ENCODE measurements around the gene CEP97. TPM values are rescaled to one million over a fixed set of nuclear protein-coding genes. Genes with fewer than 3 reads are reported as not detected.

CEP97 gene
- total RNA-seq, 2 donors from 2014 or later, result 13.7 to 21.3 TPM

GRCh38 chr3:101813817-101814440 lies 89.5 kb downstream of the CEP97 start:
- WGBS, 2 experiments (ENCODE audit: insufficient coverage in 1 of 2, insufficient read length in 1 of 2), result 88 to 98% methylated on average over 4 to 7 of the region's 7 CpGs
- Mint-ChIP-seq H3K4me1 (peaks cover 2% of the 10 kb centered on the region), H3K4me3 (no peak overlapping the region), H3K27me3 (ENCODE audit: insufficient read depth) (no peaks in the 10 kb centered on the region), H3K36me3 (ENCODE audit: low read depth) (no peaks in the 10 kb centered on the region), H3K27ac (no peak overlapping the region), H3K9me3 (no peaks in the 10 kb centered on the region)
- Histone ChIP-seq H3K4me3 (ENCODE audit: low read length) (no peak overlapping the region), H3K9ac (ENCODE audit: extremely low read depth, low read length, poor library complexity, severe bottlenecking) (no peak overlapping the region), H3K36me3 (ENCODE audit: control insufficient read depth, insufficient read depth, low read length) (no peaks in the 10 kb centered on the region), H3K27me3 (ENCODE audit: control insufficient read depth, insufficient read depth, low read length, poor library complexity, severe bottlenecking) (no peaks in the 10 kb centered on the region), H3K9me3 (ENCODE audit: control insufficient read depth, low read length) (no peaks in the 10 kb centered on the region), H3K4me1 (ENCODE audit: control insufficient read depth, insufficient read depth, low read length) (no peaks in the 10 kb centered on the region), H3K27ac (ENCODE audit: low read depth, low read length) (no peak overlapping the region)
- TF ChIP-seq, protein P1, sequence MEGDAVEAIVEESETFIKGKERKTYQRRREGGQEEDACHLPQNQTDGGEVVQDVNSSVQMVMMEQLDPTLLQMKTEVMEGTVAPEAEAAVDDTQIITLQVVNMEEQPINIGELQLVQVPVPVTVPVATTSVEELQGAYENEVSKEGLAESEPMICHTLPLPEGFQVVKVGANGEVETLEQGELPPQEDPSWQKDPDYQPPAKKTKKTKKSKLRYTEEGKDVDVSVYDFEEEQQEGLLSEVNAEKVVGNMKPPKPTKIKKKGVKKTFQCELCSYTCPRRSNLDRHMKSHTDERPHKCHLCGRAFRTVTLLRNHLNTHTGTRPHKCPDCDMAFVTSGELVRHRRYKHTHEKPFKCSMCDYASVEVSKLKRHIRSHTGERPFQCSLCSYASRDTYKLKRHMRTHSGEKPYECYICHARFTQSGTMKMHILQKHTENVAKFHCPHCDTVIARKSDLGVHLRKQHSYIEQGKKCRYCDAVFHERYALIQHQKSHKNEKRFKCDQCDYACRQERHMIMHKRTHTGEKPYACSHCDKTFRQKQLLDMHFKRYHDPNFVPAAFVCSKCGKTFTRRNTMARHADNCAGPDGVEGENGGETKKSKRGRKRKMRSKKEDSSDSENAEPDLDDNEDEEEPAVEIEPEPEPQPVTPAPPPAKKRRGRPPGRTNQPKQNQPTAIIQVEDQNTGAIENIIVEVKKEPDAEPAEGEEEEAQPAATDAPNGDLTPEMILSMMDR (conservative IDR thresholded peaks at IDR 0.05), result peak; percentile 76
- DNase-seq, result no peak

GRCh38 chr3:101814835-101815234 lies 90.4 kb downstream of the CEP97 start:
- H3K4me3 ChIP-seq (ENCODE audit: low read length), result no peak overlapping the region
- no peak overlapping the region for H3K4me3 Mint-ChIP-seq

DNA sequence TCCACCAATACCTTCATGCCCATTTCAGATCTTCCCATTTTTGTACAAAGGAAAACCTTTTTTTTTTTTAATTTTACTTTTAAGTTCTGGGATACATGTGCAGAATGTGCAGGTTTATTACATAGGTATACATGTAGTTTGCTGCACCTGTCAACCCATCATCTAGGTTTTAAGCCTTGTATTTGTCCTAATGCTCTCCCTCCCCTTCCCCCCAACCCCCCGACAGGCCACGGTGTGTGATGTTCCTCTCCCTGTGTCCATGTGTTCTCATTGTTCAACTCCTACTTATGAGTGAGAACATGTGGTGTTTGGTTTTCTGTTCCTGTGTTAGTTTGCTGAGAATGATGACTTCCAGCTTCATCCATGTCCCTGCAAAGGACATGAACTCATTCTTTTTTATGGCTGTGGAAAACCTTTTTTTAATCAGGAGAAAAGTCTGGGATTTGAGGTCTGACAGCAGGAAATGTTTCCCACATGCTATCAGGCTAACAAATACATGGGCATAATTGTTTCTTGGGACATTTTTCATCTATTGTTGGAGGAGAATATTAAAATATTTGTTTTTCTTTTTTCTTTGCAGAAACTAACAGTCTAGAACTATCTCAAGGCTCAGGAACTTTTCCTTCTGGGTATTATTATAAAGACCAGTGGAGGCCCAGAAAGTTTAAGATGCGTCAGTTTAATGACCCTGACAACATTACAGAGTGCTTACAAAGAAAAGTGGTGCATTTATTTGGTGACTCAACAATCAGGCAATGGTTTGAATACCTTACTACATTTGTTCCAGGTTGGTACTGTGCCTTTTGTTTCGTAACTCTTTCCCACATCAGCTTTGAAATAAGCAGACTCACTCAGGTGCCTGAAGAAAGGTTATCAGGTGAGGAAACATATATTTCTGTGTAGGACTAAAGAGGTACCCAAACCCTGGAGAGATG lies 92.1 kb downstream of the CEP97 start:
- H3K27ac Mint-ChIP-seq, result no peak overlapping the region
- 83 to 95% methylated on average over 1 to 3 of the region's 4 CpGs for WGBS, 2 experiments (ENCODE audit: insufficient coverage in 1 of 2, insufficient read length in 1 of 2)

More at GRCh38 chr3:101814835-101815234, 90.4 kb downstream of the CEP97 start:
- 79 to 81% methylated on average over 2 to 3 of the region's 3 CpGs for WGBS, 2 experiments (ENCODE audit: insufficient coverage in 1 of 2, insufficient read length in 1 of 2)
- Histone ChIP-seq H3K9me3 (ENCODE audit: control insufficient read depth, low read length) (no peaks in the 10 kb centered on the region), H3K4me1 (ENCODE audit: control insufficient read depth, insufficient read depth, low read length) (no peaks in the 10 kb centered on the region), H3K36me3 (ENCODE audit: control insufficient read depth, insufficient read depth, low read length) (no peaks in the 10 kb centered on the region), H3K27me3 (ENCODE audit: control insufficient read depth, insufficient read depth, low read length, poor library complexity, severe bottlenecking) (no peaks in the 10 kb centered on the region), H3K9ac (ENCODE audit: extremely low read depth, low read length, poor library complexity, severe bottlenecking) (no peak overlapping the region), H3K27ac (ENCODE audit: low read depth, low read length) (no peak overlapping the region)
- TF ChIP-seq, protein P1 (conservative IDR thresholded peaks at IDR 0.05), result no peak
- no peak for DNase-seq
- Mint-ChIP-seq H3K4me1 (peaks cover 2% of the 10 kb centered on the region), H3K36me3 (ENCODE audit: low read depth) (no peaks in the 10 kb centered on the region), H3K9me3 (no peaks in the 10 kb centered on the region), H3K27ac (no peak overlapping the region), H3K27me3 (ENCODE audit: insufficient read depth) (no peaks in the 10 kb centered on the region)

More for the DNA sequence above, 92.1 kb downstream of the CEP97 start:
- DNase-seq, result no peak
- no peaks in the 10 kb centered on the region for H3K9me3 Mint-ChIP-seq
- peaks cover 2% of the 10 kb centered on the region for H3K4me1 Mint-ChIP-seq
- Histone ChIP-seq H3K9me3 (ENCODE audit: control insufficient read depth, low read length) (no peaks in the 10 kb centered on the region), H3K27ac (ENCODE audit: low read depth, low read length) (no peak overlapping the region), H3K4me3 (ENCODE audit: low read length) (no peak overlapping the region), H3K4me1 (ENCODE audit: control insufficient read depth, insufficient read depth, low read length) (no peaks in the 10 kb centered on the region), H3K36me3 (ENCODE audit: control insufficient read depth, insufficient read depth, low read length) (no peaks in the 10 kb centered on the region), H3K27me3 (ENCODE audit: control insufficient read depth, insufficient read depth, low read length, poor library complexity, severe bottlenecking) (no peaks in the 10 kb centered on the region), H3K9ac (ENCODE audit: extremely low read depth, low read length, poor library complexity, severe bottlenecking) (no peak overlapping the region)
- H3K4me3 Mint-ChIP-seq, result no peak overlapping the region
- no peaks in the 10 kb centered on the region for H3K27me3 Mint-ChIP-seq (ENCODE audit: insufficient read depth)
- TF ChIP-seq, protein P1 (conservative IDR thresholded peaks at IDR 0.05), result no peak
- H3K36me3 Mint-ChIP-seq (ENCODE audit: low read depth), result no peaks in the 10 kb centered on the region

All from endodermal cell (in vitro differentiated cells).